ENCODE data around the gene CLEC3B.

CLEC3B gene

DNA sequence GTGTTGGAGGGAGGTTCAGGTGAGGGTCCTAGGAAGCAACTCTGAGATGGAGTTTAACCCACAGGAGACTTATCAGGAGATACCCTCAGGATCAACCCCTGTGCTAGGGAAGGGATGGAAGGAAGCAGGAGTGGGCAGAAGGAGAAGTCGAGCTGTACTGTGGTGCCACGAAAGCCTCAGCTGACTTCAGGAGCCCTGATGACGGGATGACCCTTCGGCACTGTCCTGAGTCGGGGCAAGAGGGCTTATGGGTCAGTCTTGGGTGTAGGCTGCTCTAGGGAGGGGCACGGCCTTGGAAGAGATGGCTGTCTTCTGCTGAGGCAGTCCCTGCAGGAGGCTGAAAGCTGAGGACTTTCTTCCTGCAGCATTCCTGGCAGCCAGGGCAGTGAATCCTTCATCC lies 7.7 kb downstream of the CLEC3B start:
- H3K4me3 ChIP-seq (ENCODE audit: low read depth, low read length): no peak overlapping the region
- TF ChIP-seq, protein P1, sequence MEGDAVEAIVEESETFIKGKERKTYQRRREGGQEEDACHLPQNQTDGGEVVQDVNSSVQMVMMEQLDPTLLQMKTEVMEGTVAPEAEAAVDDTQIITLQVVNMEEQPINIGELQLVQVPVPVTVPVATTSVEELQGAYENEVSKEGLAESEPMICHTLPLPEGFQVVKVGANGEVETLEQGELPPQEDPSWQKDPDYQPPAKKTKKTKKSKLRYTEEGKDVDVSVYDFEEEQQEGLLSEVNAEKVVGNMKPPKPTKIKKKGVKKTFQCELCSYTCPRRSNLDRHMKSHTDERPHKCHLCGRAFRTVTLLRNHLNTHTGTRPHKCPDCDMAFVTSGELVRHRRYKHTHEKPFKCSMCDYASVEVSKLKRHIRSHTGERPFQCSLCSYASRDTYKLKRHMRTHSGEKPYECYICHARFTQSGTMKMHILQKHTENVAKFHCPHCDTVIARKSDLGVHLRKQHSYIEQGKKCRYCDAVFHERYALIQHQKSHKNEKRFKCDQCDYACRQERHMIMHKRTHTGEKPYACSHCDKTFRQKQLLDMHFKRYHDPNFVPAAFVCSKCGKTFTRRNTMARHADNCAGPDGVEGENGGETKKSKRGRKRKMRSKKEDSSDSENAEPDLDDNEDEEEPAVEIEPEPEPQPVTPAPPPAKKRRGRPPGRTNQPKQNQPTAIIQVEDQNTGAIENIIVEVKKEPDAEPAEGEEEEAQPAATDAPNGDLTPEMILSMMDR (IDR thresholded peaks at IDR 0.05; ENCODE audit: borderline replicate concordance, insufficient read depth, low read depth, low read length): no peak

DNA sequence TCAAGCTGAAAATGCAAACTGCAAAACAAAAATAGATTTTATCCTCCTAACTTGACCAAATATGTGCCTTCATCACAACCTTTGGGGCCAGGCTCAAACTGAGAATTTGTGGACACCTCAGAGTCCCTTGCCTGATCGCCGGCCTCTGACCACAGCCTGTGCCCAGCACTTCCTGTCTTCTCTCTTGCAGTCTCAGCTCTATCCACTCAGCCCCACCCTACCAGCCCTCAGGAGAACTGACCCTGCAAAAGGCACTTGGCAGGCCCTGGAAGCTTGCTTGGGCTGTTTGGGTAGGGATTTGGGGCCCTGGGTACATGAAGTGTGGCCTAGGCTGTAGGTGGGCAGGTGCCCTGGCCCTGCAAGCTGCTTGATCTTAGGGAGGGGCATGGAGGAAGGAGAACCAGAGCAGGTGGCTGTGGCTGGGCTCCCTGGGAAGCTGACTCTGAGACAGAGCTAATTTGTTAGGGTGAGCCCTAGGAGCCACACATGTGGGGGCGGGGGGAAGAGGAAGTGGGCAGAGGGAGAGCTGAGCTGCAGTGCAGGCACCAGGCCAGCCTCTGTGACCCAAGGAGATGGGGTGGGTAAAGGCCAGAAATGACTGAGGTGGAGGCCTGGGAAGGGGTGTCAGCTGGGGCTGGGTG lies 8.6 kb downstream of the CLEC3B start:
- TF ChIP-seq, protein P1 (IDR thresholded peaks at IDR 0.05; ENCODE audit: borderline replicate concordance, insufficient read depth, low read depth, low read length): no peak

DNA sequence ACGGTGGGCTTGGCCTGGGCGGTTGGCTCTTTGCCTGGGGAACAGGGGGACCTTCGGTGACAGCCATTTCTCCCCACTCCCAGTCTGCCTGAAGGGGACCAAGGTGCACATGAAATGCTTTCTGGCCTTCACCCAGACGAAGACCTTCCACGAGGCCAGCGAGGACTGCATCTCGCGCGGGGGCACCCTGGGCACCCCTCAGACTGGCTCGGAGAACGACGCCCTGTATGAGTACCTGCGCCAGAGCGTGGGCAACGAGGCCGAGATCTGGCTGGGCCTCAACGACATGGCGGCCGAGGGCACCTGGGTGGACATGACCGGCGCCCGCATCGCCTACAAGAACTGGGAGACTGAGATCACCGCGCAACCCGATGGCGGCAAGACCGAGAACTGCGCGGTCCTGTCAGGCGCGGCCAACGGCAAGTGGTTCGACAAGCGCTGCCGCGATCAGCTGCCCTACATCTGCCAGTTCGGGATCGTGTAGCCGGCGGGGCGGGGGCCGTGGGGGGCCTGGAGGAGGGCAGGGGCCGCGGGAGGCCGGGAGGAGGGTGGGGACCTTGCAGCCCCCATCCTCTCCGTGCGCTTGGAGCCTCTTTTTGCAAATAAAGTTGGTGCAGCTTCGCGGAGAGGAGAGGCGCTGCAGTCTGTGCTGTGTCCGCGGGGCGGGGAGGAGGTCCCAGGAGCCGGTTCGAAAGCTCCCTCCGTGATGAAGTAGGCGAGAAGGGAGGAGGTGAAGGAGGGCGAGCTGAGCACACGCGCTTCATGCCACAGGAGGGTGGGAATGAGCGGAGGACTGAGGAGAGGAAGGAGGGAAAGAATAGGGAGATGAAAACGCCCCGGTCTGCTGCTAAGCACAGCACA lies 9.6 kb downstream of the CLEC3B start:
- no peak overlapping the region for H3K4me3 ChIP-seq (ENCODE audit: low read depth, low read length)
- TF ChIP-seq, protein P1 (IDR thresholded peaks at IDR 0.05; ENCODE audit: borderline replicate concordance, insufficient read depth, low read depth, low read length): no peak

More for the DNA sequence above, 8.6 kb downstream of the CLEC3B start:
- no peak overlapping the region for H3K4me3 ChIP-seq (ENCODE audit: low read depth, low read length)

GRCh38 chr3:45037720-45038455 lies 11.8 kb downstream of the CLEC3B start:
- H3K4me3 ChIP-seq (ENCODE audit: low read depth, low read length): no peak overlapping the region
- TF ChIP-seq, protein P1 (IDR thresholded peaks at IDR 0.05; ENCODE audit: borderline replicate concordance, insufficient read depth, low read depth, low read length): peak; percentile 85

DNA sequence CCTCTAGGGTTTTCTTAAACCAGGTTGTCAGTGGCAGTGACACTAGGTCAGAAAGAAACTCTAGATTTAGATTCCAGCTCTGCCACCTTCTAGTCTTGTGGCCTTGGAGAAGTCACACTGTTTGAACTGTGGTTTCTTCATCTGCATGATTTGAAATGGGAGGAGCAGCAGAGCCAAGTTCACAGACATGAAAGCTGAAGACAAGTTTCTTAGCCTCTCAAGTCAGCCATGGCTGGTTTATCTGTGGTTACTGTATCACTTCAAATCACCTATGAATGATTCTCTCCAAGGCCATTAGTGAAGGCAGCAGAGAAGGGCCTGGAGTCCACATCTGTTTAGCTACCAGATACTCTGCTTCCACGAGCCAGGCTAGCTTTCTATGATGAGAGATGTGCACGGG lies 15.6 kb downstream of the CLEC3B start:
- TF ChIP-seq, protein P1 (IDR thresholded peaks at IDR 0.05; ENCODE audit: borderline replicate concordance, insufficient read depth, low read depth, low read length): no peak
- no peak overlapping the region for H3K4me3 ChIP-seq (ENCODE audit: low read depth, low read length)

DNA sequence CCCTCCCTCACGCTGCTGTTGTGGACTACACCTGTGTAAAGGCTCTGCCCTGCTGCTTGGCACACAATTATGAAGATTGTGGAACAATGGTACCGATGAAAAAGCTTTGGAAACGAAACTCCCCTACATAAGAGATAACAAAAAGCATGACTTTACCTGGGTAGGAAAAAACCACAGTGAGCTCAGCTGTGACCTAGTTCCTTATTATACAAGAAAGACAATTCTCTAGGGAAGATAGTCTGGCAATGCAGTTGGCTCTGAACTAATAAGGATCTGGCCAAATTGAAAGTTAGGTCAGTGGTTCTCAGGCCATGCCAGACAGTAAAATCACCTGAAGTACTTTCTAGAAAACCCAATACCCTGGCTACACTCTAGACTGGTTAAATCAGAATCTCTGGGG lies 16.1 kb downstream of the CLEC3B start:
- no peak overlapping the region for H3K4me3 ChIP-seq (ENCODE audit: low read depth, low read length)
- TF ChIP-seq, protein P1 (IDR thresholded peaks at IDR 0.05; ENCODE audit: borderline replicate concordance, insufficient read depth, low read depth, low read length): no peak
